Testis (tissue), 2 donors: ENCODE data around the gene S100A14.

Experiments
- CTCF ChIP-seq, 3 experiments: fragments of 450-650 bp in 2 of 3; fragments of 200-600 bp in 1 of 3; sonication (generic) in 1 of 3; IDR thresholded peaks; one replicate each; pipeline ENCODE4 v1.5.1; 2016 to 2019; ENCODE audit warnings: antibody characterized with exemption in 3 of 3, mild to moderate bottlenecking in 2 of 3, moderate library complexity in 1 of 3
- POLR2A ChIP-seq: fragments of 450-650 bp; IDR thresholded peaks from one replicate; pipeline ENCODE4 v1.6.1; 2017; ENCODE audit warnings: antibody characterized with exemption, mild to moderate bottlenecking, moderate library complexity

GRCh38 chr1:153646672-153647345 lies 30.7 kb upstream of the S100A14 start:
- TF ChIP-seq CTCF (IDR thresholded peaks at IDR 0.05) (no peak), POLR2A (no peak)
